Measurements from ENCODE around the gene PRELID3B.

Gene PRELID3B

DNA sequence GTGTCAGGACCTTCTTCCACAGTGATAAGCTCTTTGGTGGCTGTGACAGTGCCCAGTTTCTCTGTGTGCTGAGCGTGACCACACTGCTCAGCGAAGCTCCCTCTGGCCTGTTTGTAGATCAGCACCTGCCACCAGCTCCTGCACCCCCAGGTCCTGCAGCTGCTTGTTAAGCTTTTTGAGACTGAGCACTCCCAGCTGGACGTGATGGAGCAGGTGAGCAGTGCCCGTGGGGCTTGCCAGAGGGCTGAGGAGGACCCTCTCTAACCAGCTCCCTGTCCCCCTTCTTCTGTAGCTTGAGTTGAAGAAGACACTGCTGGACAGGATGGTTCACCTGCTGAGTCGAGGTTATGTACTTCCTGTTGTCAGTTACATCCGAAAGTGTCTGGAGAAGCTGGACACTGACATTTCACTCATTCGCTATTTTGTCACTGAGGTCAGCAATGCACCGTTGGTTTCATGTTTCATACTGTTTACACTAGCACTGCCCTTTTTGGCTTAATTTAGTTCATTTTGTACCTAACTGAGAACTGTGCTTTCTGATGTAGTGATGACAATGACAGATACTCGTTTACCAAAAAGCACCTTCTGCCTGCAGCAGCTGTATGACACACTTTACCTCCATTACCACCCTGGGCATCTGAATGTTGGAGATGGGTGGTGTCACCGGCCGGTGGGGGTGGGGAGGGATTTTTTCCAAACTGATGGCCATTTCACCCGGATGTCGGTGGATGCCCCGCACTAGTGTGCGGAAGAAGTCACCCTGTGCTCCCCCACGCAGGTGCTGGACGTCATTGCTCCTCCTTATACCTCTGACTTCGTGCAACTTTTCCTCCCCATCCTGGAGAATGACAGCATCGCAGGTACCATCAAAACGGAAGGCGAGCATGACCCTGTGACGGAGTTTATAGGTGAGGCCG lies 49.0 kb downstream of the PRELID3B start:
- DNase-seq = peak; percentile 9

DNA sequence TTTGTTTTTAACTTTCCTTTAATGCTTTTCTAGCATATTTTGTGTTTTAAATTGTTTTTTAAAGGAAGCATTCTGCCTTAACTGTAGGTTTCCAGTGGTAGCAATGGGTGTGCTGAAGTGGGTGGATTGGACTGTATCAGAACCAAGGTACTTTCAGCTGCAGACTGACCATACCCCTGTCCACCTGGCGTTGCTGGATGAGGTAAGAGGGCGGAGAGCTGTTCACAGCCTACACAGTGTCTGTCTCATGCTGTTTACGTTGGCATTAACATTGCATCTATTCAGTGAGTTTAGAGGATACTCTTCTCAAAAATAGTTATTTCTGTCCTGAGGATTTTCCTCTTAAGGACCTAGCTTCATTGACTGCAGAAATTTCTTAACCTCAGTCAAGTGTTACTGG lies 49.7 kb downstream of the PRELID3B start:
- DNase-seq = no peak

DNA sequence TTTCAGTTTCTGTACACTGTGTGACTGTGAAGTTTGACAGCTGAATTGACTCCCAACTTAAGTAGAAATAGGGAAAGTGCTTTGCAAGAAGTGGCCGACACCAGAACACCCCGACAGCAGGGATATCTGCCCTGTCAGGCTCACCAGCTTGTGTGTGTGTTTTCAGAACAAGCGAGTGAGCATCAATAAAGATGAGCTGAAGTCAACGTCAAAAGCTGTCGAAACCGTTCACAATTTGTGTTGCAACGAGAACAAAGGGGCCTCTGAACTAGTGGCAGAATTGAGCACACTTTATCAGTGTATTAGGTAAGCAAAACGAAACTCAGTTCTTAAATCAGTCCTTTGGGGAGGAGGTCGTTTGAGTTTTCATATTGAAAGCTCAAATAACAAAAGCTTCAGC lies 50.9 kb downstream of the PRELID3B start:
- no peak for DNase-seq

DNA sequence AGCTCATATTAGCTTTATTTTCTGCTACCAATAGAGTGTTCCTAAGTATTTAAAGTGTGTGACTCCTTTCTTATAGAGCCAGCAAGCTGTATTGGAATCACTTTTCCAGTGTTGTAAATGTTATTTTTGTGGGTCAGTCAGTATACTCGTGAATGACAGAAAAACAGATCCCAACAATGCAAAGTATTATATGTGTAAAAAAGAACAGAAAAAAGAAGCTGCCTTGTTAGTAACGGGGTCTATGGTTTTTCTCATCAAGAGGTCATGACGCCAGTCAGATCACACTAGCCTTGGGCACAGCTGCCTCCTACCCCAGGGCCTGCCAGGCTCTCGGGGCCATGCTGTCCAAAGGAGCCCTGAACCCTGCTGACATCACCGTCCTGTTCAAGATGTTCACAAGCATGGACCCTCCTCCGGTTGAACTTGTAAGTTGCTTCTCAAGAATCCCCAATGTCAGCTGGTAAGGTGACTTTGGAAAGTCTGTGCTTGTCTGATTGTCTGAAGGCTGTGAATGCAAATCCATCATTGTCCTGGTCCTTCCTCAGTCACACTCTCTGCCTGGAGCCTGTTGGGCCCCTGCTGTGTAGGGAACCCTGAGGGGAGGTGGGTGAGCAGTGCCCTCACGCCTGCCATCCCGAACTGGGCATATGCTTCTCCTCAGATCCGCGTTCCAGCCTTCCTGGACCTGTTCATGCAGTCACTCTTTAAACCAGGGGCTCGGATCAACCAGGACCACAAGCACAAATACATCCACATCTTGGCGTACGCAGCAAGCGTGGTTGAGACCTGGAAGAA lies 51.7 kb downstream of the PRELID3B start:
- DNase-seq = no peak

DNA sequence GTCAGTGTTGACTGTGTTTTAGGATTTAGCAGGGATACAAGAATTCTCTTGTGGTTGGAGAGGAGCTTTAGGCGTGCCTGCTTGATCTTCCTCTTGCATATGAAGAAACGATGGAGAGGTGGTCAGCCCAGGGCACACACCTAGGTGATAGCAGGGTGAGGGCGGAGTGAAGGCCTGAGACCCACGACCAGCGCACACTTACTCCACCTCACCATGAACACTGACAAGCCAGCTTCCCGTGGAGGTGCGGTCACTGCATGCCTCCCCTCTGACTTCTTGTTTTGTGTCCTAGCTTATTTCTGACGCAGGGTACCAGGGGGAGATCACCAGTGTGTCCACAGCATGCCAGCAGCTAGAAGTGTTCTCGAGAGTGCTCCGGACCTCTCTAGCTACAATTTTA lies 53.4 kb downstream of the PRELID3B start:
- no peak for DNase-seq

DNA sequence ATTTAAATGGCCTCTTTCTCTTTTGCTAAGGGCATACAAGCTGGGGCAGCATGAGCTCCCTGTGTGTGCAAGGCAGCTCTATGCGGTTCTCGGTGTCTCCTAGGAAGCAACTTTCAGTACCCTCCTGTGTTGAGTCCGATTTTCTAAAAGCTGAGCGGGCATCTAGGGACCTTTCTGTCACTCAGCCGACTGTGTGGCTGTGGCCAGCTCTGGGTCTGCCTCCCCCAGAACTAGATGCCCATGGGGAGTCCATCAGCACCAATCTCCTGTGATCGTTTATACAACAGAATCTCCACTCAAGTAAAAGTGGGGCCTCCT lies 54.1 kb downstream of the PRELID3B start:
- no peak for DNase-seq

DNA sequence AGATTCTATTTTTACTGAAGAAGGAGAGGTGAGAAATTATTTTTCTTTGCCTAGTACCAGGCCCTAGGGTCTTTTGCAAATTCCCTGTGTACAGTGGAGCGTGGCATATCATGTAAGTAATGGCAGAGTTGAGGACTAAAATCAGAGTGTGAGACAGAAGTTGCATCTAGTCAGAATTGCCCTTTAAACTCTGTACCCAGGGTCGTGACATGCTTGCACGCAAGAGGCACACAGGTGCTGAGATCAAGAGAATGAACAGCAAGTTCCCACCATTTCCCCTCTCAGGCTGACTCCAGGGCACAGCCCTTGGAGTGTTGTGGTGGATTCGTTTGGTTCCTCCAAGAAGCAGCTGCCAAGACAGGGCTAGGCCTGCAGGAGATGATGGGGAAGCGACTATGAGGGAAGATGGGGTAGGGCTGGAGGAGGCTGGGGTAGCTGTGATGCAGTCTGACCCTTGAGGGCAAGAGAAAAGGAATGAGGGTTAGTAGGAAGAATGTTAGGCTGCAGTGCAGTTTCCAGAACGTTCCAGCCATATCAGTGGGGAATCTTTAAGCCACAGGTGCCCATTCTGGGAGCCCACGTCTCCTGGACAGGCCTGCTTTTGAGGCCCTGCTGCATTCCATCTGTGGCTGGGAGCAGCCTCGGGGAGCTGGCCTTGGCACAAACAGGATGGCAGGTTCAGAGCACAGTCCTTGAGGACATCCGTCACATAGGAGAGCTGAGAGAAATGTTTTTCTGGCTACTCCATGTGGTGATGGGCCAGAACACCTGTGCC lies 54.6 kb downstream of the PRELID3B start:
- DNase-seq = no peak

DNA sequence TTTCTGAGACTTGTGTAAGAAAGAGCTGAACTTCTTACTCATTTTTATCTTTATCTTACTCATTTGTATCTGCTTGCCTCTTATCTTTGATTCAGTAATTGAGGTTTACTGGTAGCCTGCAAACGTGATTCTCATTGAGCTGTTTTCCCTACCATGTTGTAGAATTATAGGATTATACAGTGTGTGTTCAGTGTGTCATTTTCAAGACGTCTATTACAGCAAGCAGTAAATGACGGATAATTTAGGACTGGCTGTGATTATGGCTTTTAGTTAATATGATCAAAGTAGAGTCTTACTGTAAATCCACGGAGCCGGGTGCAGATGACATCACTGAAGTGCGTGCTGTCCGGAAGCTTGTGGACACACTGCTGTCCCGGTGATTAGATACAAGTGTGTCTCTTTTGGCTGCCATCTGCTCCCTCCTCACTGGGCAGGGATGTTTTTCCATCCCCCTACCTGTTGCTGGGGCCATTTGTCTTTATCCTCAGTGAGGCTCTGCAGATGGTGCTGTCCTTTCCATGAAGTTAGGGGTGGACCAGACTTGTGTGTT lies 55.5 kb downstream of the PRELID3B start:
- DNase-seq = no peak

DNA sequence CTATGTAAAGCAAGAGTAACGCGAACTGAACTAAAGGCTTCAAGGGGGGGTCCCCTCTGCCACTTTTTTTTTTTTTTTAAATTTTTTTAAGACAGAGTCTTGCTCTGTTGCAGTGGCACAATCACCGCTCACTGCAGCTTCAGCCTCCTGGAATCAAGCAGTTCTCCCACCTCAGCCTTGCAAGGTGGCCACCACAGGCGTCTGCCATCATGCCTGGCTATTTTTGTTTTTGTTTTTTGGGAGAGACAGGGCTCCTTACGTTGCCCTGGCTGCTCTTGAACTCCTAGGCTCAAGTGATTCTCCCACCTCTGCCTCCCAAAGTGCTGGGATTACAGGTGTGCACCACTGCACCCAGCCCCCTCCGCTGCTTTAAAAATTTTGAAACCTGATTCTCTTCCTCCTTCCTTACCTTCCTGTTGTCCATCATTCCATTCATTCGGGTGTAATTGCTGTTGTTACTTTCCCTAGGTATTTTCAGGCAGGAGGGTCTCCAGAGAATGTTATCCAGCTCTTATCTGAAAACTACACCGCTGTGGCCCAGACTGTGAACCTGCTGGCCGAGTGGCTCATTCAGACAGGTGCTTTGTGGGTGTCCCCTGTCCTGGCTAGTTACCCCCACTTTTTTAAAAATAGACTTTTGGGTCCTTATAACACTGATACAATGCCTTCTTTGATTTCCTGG lies 56.2 kb downstream of the PRELID3B start:
- no peak for DNase-seq

DNA sequence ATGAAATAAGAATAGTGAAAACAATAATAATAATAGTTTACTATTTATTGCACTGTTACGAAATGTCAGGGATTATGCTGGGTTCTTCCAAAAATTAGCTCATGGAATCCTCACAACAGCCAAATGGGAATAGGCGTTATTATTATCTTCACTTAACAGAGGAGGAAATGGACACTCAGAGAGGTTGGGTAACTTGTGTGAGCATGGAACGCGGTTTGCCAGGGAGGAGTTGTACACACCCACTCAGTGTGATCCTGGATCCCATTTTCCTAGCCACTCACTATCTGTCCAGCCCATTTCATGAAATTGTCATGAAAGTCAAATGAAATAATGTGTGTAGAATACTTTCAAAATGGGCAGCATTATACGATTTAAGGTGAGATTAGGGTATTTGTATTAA lies 56.9 kb downstream of the PRELID3B start:
- no peak for DNase-seq

DNA sequence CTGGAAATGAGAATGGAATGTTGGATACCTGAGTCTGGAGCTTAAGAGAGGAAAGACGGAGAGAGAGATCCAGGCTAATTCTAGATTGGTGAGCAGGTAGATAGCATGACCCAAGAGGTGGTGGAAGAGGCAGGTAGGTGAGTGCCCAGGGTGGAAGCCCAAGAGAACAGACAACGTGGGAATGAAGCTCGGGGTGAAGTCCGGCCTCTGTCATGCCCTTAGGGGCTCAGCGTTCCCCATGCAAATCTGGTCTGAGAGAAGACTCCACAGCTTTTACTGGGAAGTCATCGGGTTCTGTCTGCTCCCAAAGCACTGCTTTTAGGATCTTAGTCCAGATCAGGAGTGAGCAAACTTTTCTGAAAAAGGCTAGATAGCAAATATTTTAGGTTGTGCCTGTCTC lies 57.9 kb downstream of the PRELID3B start:
- no peak for DNase-seq

Data from NCI-H774 (cell line).